Stimulated activated naive CD8-positive, alpha-beta T cell treated with anti-CD3 and anti-CD28 coated beads, Interleukin-15, amount 100 ng/mL, for 72 hours (primary cell): ENCODE data around the gene FBXL4.

Experiments used
- ATAC-seq: fragments of 150-1000 bp; cut with Tn5 transposase; 2 replicates; pipeline ENCODE4 v1.10.0; 2021; ENCODE audit warnings: mild to moderate bottlenecking, moderate library complexity
- DNase-seq, 2 donors: peaks; one replicate each; pipeline ENCODE4 v3.0.0; 2021 to 2022
- H3K27ac Mint-ChIP-seq, 2 donors: one replicate each; pipeline ENCODE4 v1.8.0; 2022; ENCODE audit warnings: mild to moderate bottlenecking in 2 of 2, mixed read lengths in 2 of 2, moderate library complexity in 2 of 2
- H3K27me3 Mint-ChIP-seq: one replicate; pipeline ENCODE4 v1.8.0; 2022; ENCODE audit warnings: mixed read lengths
- H3K4me1 Mint-ChIP-seq: one replicate; pipeline ENCODE4 v1.8.0; 2022; ENCODE audit warnings: mild to moderate bottlenecking, mixed read lengths
- H3K4me3 Mint-ChIP-seq, 2 donors: one replicate each; pipeline ENCODE4 v1.8.0; 2022; ENCODE audit warnings: mild to moderate bottlenecking in 2 of 2, mixed read lengths in 2 of 2, moderate library complexity in 1 of 2
- H3K9me3 Mint-ChIP-seq, 2 donors: one replicate each; pipeline ENCODE4 v1.8.0; 2022; ENCODE audit warnings: mixed read lengths in 2 of 2

Gene FBXL4

DNA sequence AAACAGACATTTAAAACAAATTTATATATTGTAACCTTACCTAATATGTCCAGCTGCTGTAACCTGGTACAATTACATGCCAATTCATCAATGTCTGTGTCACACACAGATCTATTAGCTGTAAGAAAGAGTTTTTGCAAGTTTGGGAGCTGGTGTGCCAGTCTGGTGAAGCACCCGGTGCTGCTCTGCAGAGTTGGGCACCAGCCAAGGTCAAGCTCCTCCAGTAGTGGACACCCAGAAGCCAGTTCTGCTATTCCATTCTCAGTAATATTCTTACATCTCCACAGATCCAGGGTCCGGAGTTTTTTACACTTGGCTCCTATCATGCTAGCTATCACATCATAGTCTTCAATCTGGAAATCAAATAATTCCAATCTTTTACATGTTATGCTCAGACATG is 72.4 kb downstream of the FBXL4 start:
- no peak overlapping the region for H3K4me3 Mint-ChIP-seq
- ATAC-seq (no peak), DNase-seq (no peak)
- H3K4me1 Mint-ChIP-seq: peaks cover 5% of the 10 kb centered on the region
- H3K27ac Mint-ChIP-seq: no peak overlapping the region
- no peaks in the 10 kb centered on the region for H3K9me3 Mint-ChIP-seq
- no peaks in the 10 kb centered on the region for H3K27me3 Mint-ChIP-seq

DNA sequence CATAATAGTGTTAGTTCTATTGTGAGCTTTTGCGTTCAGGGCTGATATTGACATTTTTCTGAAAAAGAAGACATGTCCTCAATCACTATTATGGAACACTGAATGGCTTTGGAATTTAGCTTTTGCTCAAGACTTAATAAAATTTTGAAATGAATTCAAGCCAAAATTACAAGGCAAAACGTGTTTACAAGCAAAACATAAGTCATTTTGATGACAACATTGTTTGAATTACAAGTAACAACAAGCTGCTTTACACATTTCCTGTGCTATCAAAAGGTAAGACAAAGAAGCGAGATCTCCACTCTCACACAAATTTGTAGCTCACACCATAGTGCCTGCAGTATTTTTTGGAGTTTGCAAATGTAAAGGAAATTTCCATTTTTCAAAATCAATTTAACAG is 75.9 kb downstream of the FBXL4 start:
- H3K4me3 Mint-ChIP-seq: no peak overlapping the region
- no peaks in the 10 kb centered on the region for H3K27me3 Mint-ChIP-seq
- no peak overlapping the region for H3K27ac Mint-ChIP-seq

DNA sequence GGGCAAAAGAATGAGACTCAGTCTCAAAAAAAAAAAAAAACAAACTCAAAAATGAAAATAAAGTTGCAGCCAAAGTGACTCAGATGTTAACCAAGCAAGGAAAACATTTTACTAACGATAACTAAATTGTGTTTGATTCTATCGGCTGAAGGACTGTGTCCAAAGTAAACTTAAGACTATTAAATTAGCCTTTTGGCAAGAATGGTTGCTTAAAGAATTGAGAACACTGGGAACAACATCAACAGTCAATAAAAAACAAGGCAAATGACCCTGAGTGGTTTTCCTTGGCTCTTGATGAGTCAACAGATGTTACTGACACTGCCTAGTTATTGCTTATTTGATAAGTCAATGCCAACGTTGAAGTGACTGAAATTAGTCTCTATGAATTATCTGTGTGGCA is 76.7 kb downstream of the FBXL4 start:
- no peak overlapping the region for H3K4me3 Mint-ChIP-seq
- H3K4me1 Mint-ChIP-seq: no peaks in the 10 kb centered on the region
- DNase-seq (no peak), ATAC-seq (no peak)
- H3K9me3 Mint-ChIP-seq: peaks cover 0 to 5% of the 10 kb centered on the region in 2 donors
- H3K27me3 Mint-ChIP-seq: no peaks in the 10 kb centered on the region
- H3K27ac Mint-ChIP-seq: no peak overlapping the region

More for the DNA sequence above, 75.9 kb downstream of the FBXL4 start:
- Mint-ChIP-seq H3K4me1 (no peaks in the 10 kb centered on the region), H3K9me3 (no peaks in the 10 kb centered on the region)
- ATAC-seq (no peak), DNase-seq (no peak)

DNA sequence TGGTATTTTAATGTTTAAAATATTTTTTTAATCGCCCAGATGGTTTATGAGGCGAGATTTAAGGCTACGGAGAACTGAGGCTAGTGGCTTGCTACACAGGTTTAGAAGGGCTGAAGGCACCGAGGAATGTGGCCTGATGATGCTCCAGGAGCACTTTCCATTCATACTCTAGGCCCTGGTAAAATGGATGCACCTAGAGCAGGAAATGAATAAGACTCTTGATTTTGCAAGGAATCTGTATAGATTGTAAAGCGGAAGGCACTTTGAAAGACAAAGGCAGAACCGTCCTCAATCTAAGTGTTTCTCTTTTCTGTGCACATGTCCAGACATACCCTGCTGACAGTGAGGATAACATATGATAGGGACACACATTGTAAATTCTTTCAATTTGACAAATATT is 83.2 kb downstream of the FBXL4 start:
- DNase-seq (no peak), ATAC-seq (no peak)
- H3K9me3 Mint-ChIP-seq: peaks cover 0 to 5% of the 10 kb centered on the region in 2 donors
- no peaks in the 10 kb centered on the region for H3K4me1 Mint-ChIP-seq
- H3K4me3 Mint-ChIP-seq: no peak overlapping the region
- H3K27me3 Mint-ChIP-seq: no peaks in the 10 kb centered on the region
- H3K27ac Mint-ChIP-seq: no peak overlapping the region

DNA sequence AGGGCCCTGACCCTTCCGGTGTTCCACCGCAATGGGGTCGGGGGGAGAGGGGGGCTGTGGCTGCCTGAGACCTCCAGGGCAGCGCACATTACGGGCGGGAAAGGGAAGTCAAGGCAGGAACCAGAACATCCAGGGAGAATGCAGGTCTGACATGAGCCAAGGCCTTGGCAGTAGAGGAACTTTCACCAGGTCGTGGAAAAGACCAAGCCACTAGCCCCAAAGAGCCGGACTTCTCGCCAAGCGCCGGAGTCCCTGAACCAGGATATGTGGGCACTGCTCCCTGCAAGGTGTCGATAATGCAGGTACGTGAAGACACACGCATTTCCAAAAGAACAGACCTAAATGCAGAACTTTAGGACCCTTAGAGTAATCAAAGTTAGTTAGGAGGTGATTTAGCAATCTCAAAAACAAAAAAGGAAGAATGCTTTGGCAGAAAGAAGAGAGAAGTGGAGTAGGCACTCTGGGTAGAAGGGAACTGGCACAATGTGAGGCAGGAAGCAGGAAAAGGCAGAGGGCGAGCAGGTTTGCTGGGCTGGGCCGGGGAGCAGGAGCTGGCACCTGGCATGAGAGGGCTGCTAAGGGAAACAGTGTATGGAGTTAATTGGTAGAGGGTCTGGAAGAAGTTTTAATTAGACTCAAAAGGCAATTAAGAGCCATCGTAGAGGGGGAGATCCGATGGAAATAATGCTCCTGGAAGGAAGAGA is 99.1 kb downstream of the FBXL4 start:
- peaks cover 35% of the 10 kb centered on the region for H3K4me1 Mint-ChIP-seq
- peak overlapping the region in 1 of 2 donors; percentile 41 for H3K4me3 Mint-ChIP-seq
- H3K27ac Mint-ChIP-seq: no peak overlapping the region
- no peak for DNase-seq
- H3K27me3 Mint-ChIP-seq: peaks cover 75% of the 10 kb centered on the region
- no peak for ATAC-seq
- no peaks in the 10 kb centered on the region for H3K9me3 Mint-ChIP-seq

DNA sequence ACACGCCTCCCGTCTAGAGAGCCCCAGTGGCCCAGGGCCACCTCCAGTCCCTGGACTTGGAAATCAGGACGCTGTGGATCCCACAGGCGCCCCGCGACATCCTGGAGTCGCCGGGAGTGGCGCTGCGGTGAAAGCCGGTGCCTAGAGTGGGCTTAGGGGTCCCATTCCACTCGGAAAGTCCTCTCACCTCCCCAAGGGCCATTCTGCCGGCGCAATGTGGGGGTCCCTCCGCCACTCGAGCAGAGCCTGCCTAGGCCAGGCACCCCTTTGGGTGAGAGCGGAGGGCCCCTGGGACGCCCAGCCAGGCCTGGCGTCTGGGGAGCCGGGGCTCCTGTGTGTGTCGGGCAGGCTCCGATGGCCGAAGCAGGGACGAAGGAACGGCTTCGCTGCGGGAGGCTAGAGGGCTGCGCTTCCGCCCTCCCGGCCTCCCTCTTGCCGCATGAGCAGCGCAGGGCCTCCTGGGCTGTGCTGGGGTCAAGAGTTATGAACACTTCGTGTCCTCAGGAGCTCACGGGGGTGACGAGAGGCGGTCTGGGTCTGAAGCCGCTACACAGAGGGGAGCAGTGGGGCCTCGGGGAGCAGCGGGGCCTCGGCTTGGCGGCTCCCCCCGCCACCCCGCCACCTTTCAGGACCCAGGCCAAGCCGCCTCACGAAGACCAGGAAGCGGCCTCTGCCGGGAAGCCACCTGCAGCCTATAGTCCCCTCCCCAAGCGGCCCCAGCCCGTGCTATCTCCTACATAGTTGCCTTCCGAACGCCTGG is 99.8 kb downstream of the FBXL4 start:
- peak overlapping the region in 1 of 2 donors; percentile 41 for H3K4me3 Mint-ChIP-seq
- peak in 1 of 2 donors; percentile 13 for DNase-seq
- peak overlapping the region in 1 of 2 donors; percentile 42 for H3K27ac Mint-ChIP-seq
- ATAC-seq: peak; percentile 63
- H3K27me3 Mint-ChIP-seq: peaks cover 82% of the 10 kb centered on the region
- no peaks in the 10 kb centered on the region for H3K9me3 Mint-ChIP-seq
- H3K4me1 Mint-ChIP-seq: peaks cover 42% of the 10 kb centered on the region

DNA sequence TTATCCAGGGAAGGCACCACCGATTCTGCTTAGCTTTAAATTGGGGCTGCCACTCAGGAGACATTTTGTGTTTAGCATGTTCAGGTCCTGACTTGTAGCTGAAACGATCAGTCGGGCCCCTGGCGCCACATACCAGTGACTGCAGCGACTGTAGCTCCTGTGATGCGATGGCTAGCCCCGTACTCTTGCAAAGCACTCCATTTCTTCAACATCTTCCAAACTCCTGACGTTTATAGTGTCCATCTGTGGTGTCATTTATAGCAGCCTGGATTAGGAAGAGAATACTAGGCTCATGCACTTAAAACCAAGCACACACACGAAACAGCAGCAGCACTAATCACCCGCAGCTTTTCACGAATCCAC is 100.3 kb downstream of the FBXL4 start:
- Mint-ChIP-seq H3K4me3 (peak overlapping the region in 1 of 2 donors; percentile 41), H3K27ac (no peak overlapping the region), H3K27me3 (peaks cover 88% of the 10 kb centered on the region), H3K4me1 (peaks cover 48% of the 10 kb centered on the region), H3K9me3 (no peaks in the 10 kb centered on the region)
- no peak for DNase-seq
- no peak for ATAC-seq

DNA sequence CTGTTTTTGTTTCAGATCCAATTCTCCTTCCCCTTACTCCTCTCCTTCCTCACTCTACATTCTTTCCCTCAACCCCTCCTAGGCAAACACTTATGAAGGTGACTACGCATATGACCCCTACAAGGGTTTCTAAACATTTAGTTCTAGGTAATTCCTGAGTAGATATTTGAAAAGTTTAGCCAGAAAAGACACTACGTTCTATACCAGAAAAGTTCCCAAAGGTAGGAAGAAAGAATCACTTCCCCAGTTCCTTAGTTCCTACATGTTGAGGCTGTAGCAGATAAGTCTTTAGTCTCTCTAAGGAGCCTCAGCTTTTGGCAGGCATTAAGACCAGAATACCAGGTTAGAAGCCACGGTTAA is 101.7 kb downstream of the FBXL4 start:
- H3K27me3 Mint-ChIP-seq: peaks cover 98% of the 10 kb centered on the region
- DNase-seq (no peak), ATAC-seq (no peak)
- no peaks in the 10 kb centered on the region for H3K9me3 Mint-ChIP-seq
- no peak overlapping the region for H3K27ac Mint-ChIP-seq
- peaks cover 54% of the 10 kb centered on the region for H3K4me1 Mint-ChIP-seq
- peak overlapping the region; percentile 63 to 77 for H3K4me3 Mint-ChIP-seq

DNA sequence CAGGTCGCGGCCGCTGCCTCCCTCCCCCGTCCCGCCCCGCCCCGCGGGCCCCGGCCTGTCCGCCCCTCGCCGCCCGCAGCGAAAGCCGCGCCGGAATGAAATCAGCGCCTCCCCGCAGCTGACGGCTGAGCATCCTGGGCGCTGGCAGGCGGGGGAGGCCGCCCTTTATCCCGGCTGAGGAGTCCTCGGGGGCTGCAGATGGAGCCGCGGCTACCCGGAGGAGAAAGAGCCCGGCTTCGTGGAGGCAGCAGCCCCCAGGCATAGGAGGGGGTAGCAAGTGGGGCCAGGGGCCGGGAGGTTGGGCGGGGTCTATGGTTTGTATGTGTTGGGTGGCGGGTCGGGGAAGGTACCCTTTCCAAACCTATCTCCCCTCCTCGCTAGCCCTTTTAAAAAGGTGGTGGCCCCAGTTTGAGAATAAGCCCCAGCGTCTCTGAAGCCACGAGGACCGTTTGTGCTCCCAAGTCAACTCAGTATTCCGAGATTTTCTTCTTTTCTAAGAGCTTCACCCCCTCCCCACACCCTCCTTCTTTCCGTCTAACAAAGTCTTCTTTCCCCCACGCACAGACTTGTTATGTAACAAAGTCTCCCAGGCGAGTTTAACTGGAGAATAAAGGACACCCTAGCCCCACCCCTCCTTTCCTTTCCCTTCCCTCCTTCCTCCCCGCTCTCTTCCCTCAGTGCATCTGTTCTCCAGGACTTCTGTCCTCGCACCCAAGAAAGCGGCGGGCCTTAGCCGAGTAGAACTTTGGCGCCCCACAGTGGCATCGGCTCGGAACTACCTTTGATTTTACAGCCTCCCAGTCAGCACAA is 102.3 kb downstream of the FBXL4 start:
- ATAC-seq: peak; percentile 58
- H3K9me3 Mint-ChIP-seq: no peaks in the 10 kb centered on the region
- no peak overlapping the region for H3K27ac Mint-ChIP-seq
- H3K27me3 Mint-ChIP-seq: peaks cover 99% of the 10 kb centered on the region
- H3K4me1 Mint-ChIP-seq: peaks cover 54% of the 10 kb centered on the region
- DNase-seq: peak; percentile 65 to 68
- H3K4me3 Mint-ChIP-seq: peak overlapping the region; percentile 63 to 77

DNA sequence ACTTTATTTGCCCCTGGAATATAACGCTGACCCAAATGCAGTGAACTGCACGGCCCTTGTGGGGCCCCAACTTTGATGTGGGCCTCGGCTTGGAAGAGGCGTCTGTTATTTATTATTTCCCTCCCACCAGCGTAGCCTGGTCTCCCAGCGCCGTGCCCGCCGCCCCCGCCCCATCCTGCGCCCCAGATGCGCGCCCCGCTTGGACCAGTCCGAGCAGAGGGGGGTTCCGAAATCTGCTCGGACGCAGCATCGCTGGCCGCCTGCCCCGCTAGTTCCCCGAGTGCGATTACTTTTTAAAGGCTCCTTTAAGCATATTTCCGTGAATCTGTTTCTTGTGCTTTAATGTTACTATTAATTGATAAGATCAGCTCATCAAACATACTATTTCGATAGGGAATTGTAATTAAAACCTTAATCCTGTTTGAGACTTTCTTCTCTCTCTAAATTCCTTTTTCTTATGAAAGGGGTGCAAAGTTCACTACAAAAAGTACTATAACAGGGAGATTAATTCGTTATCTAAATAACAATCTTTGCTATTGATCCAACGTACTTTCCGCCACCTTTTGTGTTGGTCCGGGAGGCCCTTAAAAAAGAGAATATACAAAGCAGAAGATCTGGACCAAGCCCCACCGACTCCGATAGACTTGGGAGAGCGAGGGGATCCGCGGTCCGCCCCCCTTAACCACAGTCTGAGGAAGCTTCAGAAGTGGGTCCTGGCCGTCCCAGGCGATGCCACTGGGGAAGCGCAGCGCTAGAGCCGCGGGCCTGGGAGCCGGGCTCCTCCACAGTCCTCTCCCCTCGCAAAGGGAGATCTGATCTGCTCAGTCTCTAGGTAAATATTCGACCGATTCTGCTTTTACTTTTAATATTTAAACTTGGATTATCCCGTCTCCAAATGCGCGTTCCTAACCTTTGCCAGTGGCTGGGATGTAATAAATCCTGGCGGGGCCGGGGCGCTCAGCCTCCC is 103.2 kb downstream of the FBXL4 start:
- peaks cover 99% of the 10 kb centered on the region for H3K27me3 Mint-ChIP-seq
- H3K27ac Mint-ChIP-seq: no peak overlapping the region
- peak overlapping the region; percentile 46 to 47 for H3K4me3 Mint-ChIP-seq
- no peak for DNase-seq
- H3K9me3 Mint-ChIP-seq: no peaks in the 10 kb centered on the region
- no peak for ATAC-seq
- peaks cover 54% of the 10 kb centered on the region for H3K4me1 Mint-ChIP-seq

DNA sequence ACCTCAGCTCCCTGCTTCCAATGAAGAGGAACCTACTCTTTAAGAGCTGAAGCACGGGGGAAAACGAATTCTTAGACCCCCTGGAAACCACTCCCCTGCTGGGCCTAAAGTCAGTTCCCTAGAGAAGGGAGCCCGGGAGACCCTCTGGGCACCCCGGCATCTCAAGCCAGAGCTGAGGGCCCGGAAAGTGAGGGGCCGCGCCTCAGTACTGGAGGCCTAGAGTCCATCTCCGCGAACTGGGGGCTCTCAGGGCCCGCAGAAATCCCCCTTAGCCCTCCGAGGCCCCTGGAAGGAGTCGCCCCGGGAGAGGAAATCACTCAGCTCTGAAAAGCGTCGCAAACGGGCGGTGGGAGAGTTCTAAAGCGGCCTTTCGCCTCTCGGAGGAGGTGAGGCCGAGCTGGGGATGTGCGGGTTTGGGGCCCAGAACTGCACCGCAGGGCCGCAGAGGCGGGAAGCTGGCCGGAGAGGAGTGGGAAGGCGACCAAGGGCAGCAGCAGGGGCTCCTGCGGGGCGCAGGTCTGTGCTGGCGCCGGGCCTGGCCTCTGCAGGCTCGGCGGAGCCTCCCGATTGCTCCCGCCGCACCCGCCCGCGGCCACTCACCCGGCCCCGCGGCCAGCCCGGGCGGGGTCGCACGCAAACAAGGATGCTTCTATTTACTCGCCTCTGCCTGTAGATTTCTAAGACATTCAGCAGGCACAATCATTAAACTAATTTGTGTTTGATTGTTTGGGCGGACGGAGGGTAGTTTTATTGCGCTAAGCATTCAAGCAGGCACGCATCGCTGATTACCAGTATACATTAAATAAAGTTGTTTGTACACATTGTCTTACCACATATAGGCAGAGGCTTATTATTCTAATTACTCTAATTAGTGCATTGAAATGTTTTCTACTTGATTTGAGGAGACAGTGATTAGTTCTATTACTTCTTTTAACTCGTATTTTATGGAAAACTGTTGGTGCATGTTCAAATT is 104.2 kb downstream of the FBXL4 start:
- peaks cover 53% of the 10 kb centered on the region for H3K4me1 Mint-ChIP-seq
- ATAC-seq: no peak
- peaks cover 99% of the 10 kb centered on the region for H3K27me3 Mint-ChIP-seq
- H3K4me3 Mint-ChIP-seq: peak overlapping the region in 1 of 2 donors; percentile 61
- H3K27ac Mint-ChIP-seq: no peak overlapping the region
- H3K9me3 Mint-ChIP-seq: no peaks in the 10 kb centered on the region
- peak in 1 of 2 donors; percentile 7 for DNase-seq

DNA sequence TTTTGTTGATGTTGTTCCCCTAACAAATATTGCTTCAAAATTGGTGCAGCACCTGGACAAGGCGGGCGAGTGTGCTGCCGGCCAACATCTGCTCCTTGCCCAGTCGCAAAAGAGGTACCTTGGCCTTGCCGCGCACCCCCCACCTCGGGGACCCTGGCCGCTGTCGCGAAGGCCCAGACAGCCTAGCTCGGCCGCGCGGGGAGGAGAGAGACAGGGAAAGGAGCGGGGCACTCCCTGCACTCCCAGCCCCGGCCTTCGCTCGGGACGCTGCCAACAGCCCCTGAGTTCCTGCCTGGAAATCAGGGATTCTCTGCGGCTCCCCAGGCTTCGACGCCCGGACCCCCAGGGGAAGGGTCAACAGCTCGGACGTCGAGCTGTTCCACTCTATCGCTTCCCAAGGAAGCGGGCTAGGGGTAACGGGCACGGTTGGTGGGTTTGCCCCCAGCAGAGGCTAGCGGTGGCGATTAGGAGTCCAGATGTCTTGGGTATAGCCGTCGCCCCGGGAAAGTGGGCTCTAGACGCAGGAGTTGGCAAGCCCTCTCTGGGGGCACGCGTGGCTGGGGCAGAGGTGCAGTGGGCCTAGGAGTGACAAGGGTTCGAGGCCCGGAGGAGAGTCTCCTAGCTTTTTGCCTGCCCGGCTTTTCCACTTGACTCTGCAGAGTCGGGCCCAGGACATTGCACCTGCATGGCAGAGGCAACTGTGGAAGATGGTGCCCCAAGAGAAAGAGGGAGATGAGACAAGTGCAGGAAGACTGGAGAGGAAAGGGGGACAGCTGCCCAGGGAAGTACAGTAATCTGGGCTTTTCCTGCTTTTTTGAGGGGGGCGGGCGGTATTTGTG is 105.2 kb downstream of the FBXL4 start:
- H3K27me3 Mint-ChIP-seq: peaks cover 99% of the 10 kb centered on the region
- H3K4me3 Mint-ChIP-seq: no peak overlapping the region
- DNase-seq: no peak
- no peaks in the 10 kb centered on the region for H3K9me3 Mint-ChIP-seq
- no peak for ATAC-seq
- H3K4me1 Mint-ChIP-seq: peaks cover 43% of the 10 kb centered on the region
- H3K27ac Mint-ChIP-seq: no peak overlapping the region

DNA sequence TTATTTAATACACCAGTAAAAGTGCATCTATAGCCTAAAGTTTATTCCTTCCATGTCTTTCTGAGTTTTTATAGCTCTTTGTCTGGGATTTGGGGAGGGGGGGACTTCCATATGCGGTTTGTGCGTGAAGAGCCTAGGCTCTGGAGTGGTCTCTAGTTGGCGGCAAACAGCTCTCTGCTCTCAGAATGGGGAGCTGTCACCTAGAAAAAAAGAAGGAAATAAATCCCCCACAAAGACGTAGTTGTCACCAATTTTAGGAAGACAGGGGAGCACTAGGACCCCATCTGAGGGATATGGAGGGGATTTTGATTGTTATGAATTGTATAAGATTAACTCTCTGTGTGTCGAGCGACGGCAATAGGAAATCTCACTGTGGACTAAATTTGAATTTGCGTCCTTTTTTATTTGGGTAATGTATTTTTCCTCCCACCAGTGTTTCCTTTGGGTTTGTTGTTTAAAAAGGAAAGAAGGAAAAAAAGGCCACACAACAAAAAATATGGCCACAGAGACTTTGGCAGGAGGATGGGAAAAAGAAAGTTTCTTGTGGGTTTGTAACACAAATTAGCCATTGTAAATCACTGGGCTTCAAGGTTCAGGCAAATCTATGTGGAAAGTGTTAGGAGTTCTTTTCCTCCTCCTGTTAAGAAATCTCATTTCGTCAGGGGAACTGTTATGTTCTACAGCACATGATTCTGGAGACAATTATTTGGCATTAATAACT is 106.0 kb downstream of the FBXL4 start:
- Mint-ChIP-seq H3K4me1 (peaks cover 39% of the 10 kb centered on the region), H3K27me3 (peaks cover 99% of the 10 kb centered on the region), H3K9me3 (no peaks in the 10 kb centered on the region), H3K4me3 (no peak overlapping the region), H3K27ac (no peak overlapping the region)
- ATAC-seq: no peak
- no peak for DNase-seq
